Neural cell (in vitro differentiated cells): Measurements from ENCODE around the gene HADHB. TPM values are rescaled to one million over a fixed set of nuclear protein-coding genes. Genes with fewer than 3 reads are reported as not detected.

Source experiments
- H2AFZ ChIP-seq: fragments of 200-600, 300-800 bp; sonication (generic), shearing (Covaris generic); 2 replicates; pipeline ENCODE4 v1.6.0; 2014; ENCODE audit warnings: low read depth, mild to moderate bottlenecking, antibody characterized with exemption, low read length, moderate library complexity
- H3F3A ChIP-seq: fragments of 200-600 bp; shearing (Covaris generic); 2 replicates; pipeline ENCODE4 v1.6.1; 2016; ENCODE audit warnings: mild to moderate bottlenecking, moderate library complexity, mixed read lengths, antibody characterized with exemption, low read length; ENCODE audit not compliant: insufficient read depth, poor library complexity, severe bottlenecking
- H3K27ac ChIP-seq: fragments of 200-600, 300-800 bp; sonication (generic), shearing (Covaris generic); 2 replicates; pipeline ENCODE4 v1.5.1; 2014; ENCODE audit warnings: mild to moderate bottlenecking, low read length, moderate library complexity
- H3K27me3 ChIP-seq: fragments of 300-800, 200-600 bp; sonication (generic), shearing (Covaris generic); 2 replicates; pipeline ENCODE4 v1.6.0; 2014; ENCODE audit warnings: mild to moderate bottlenecking, low read depth, low read length, moderate library complexity; ENCODE audit not compliant: insufficient read depth
- H3K36me3 ChIP-seq: fragments of 300-800, 200-600 bp; sonication (generic), shearing (Covaris generic); 2 replicates; pipeline ENCODE4 v1.5.1; 2014; ENCODE audit warnings: mild to moderate bottlenecking, antibody characterized with exemption, low read length, moderate library complexity; ENCODE audit not compliant: insufficient read depth
- H3K4me2 ChIP-seq: fragments of 300-800, 200-600 bp; sonication (generic), shearing (Covaris generic); 2 replicates; pipeline ENCODE4 v1.6.0; 2014; ENCODE audit warnings: mild to moderate bottlenecking, low read length
- H3K4me3 ChIP-seq: fragments of 300-800, 200-600 bp; sonication (generic), shearing (Covaris generic); 2 replicates; pipeline ENCODE4 v1.5.1; 2014; ENCODE audit warnings: mild to moderate bottlenecking, low read length, moderate library complexity
- H3K79me2 ChIP-seq: fragments of 200-600 bp; shearing (Covaris generic); replicated peaks from 2 replicates; pipeline ENCODE4 v1.6.0; 2014; ENCODE audit warnings: mild to moderate bottlenecking, low read length, moderate library complexity; ENCODE audit not compliant: insufficient read depth
- H3K9ac ChIP-seq: fragments of 300-800, 200-600 bp; sonication (generic), shearing (Covaris generic); 2 replicates; pipeline ENCODE4 v1.6.1; 2016; ENCODE audit warnings: mild to moderate bottlenecking, low read length, mixed read lengths
- H3K9me2 ChIP-seq: fragments of 200-600 bp; shearing (Covaris generic); 2 replicates; pipeline ENCODE4 v1.6.1; 2016; ENCODE audit warnings: mild to moderate bottlenecking, low read length, mixed read lengths; ENCODE audit not compliant: insufficient read depth
- H3K9me3 ChIP-seq: fragments of 200-600, 300-800 bp; sonication (generic), shearing (Covaris generic); 2 replicates; pipeline ENCODE4 v1.6.1; 2016; ENCODE audit warnings: mild to moderate bottlenecking, mixed run types, low read length, moderate library complexity, mixed read lengths
- H4K20me1 ChIP-seq: fragments of 200-600 bp; shearing (Covaris generic); 2 replicates; pipeline ENCODE4 v1.6.1; 2016; ENCODE audit warnings: mild to moderate bottlenecking, mixed run types; ENCODE audit not compliant: insufficient read depth
- EP300 ChIP-seq: fragments of 450-650 bp; conservative IDR thresholded peaks from 2 replicates; pipeline ENCODE4 v1.6.1; 2014; ENCODE audit warnings: antibody characterized with exemption, mild to moderate bottlenecking, moderate library complexity; ENCODE audit not compliant: poor library complexity, severe bottlenecking
- EZH2 ChIP-seq: fragments of 200-600, 300-800 bp; shearing (Covaris generic), sonication (generic); IDR thresholded peaks from 2 replicates; pipeline ENCODE4 v1.6.1; 2014; ENCODE audit warnings: antibody characterized with exemption, low read length, borderline replicate concordance, mild to moderate bottlenecking; ENCODE audit not compliant: insufficient read depth, poor library complexity, severe bottlenecking
- MXI1 ChIP-seq: fragments of 450-650 bp; conservative IDR thresholded peaks from 2 replicates; pipeline ENCODE4 v1.6.1; 2014; ENCODE audit warnings: antibody characterized with exemption, mild to moderate bottlenecking; ENCODE audit not compliant: poor library complexity, severe bottlenecking
- POLR2AphosphoS5 ChIP-seq: IDR thresholded peaks from 2 replicates; pipeline ENCODE4 v1.6.1; 2012
- RAD21 ChIP-seq: fragments of 450-650 bp; conservative IDR thresholded peaks from 2 replicates; pipeline ENCODE4 v1.6.1; 2014; ENCODE audit warnings: antibody characterized with exemption, mild to moderate bottlenecking, moderate library complexity
- SMC3 ChIP-seq: fragments of 450-650 bp; conservative IDR thresholded peaks from 2 replicates; pipeline ENCODE4 v1.6.1; 2014; ENCODE audit warnings: antibody characterized with exemption, mild to moderate bottlenecking, moderate library complexity; ENCODE audit not compliant: poor library complexity
- TAF1 ChIP-seq: IDR thresholded peaks from 2 replicates; pipeline ENCODE4 v1.6.1; 2012; ENCODE audit warnings: low read depth
- polyA plus RNA-seq: library from polyadenylated mRNA; depleted of rRNA; stranded (reverse); fragments of >200 nt; gene quantifications from 2 replicates; pipeline ENCODE4 v1.2.3, GENCODE V29; 2014
- TF ChIP-seq, protein P1 (sequence below): IDR thresholded peaks from 2 replicates; pipeline ENCODE4 v1.6.1; 2012; ENCODE audit warnings: borderline replicate concordance
- TF ChIP-seq, protein P2 (sequence below): fragments of 450-650 bp; IDR thresholded peaks from 2 replicates; pipeline ENCODE4 v1.5.1; 2014; ENCODE audit warnings: antibody characterized with exemption, mild to moderate bottlenecking, moderate library complexity; ENCODE audit not compliant: poor library complexity, severe bottlenecking

Gene HADHB
- polyA plus RNA-seq, 1 donor from 2014 or later, result 30.5 TPM

DNA sequence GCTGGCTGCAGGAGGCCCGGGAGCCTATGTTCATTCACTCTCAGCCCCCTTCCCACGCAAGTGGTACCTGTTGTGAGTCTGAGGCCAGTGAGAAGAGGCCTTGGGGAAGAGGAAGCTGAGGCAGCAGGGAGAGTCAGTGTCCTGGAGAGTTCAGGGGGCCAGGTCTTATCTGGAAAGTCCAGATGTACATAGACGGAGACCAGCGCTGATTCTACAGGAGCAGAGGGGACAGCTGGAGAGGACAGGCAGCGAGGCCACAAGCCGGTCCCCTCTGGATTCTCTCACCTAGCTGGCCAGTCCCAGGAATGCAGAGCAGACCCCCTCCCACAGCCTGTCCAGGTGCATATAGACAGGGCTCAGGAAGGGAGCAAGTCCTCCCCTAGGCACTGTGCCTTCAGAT is 72.1 kb downstream of the HADHB start:
- Histone ChIP-seq H2AFZ (no peak overlapping the region), H3K79me2 (no peaks in the 10 kb centered on the region), H3K36me3 (no peaks in the 10 kb centered on the region), H4K20me1 (no peaks in the 10 kb centered on the region), H3K4me3 (no peak overlapping the region), H3K9me3 (no peaks in the 10 kb centered on the region), H3K27ac (no peak overlapping the region), H3K27me3 (no peaks in the 10 kb centered on the region), H3K4me2 (no peak overlapping the region), H3K9me2 (no peaks in the 10 kb centered on the region), H3F3A (no peaks in the 10 kb centered on the region), H3K9ac (no peak overlapping the region)
- TF ChIP-seq, protein P1, sequence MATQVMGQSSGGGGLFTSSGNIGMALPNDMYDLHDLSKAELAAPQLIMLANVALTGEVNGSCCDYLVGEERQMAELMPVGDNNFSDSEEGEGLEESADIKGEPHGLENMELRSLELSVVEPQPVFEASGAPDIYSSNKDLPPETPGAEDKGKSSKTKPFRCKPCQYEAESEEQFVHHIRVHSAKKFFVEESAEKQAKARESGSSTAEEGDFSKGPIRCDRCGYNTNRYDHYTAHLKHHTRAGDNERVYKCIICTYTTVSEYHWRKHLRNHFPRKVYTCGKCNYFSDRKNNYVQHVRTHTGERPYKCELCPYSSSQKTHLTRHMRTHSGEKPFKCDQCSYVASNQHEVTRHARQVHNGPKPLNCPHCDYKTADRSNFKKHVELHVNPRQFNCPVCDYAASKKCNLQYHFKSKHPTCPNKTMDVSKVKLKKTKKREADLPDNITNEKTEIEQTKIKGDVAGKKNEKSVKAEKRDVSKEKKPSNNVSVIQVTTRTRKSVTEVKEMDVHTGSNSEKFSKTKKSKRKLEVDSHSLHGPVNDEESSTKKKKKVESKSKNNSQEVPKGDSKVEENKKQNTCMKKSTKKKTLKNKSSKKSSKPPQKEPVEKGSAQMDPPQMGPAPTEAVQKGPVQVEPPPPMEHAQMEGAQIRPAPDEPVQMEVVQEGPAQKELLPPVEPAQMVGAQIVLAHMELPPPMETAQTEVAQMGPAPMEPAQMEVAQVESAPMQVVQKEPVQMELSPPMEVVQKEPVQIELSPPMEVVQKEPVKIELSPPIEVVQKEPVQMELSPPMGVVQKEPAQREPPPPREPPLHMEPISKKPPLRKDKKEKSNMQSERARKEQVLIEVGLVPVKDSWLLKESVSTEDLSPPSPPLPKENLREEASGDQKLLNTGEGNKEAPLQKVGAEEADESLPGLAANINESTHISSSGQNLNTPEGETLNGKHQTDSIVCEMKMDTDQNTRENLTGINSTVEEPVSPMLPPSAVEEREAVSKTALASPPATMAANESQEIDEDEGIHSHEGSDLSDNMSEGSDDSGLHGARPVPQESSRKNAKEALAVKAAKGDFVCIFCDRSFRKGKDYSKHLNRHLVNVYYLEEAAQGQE, result no peak
- TF ChIP-seq EZH2 (no peak), MXI1 (no peak), SMC3 (no peak), EP300 (no peak), POLR2AphosphoS5 (no peak), TAF1 (no peak), RAD21 (no peak)
- TF ChIP-seq, protein P2, sequence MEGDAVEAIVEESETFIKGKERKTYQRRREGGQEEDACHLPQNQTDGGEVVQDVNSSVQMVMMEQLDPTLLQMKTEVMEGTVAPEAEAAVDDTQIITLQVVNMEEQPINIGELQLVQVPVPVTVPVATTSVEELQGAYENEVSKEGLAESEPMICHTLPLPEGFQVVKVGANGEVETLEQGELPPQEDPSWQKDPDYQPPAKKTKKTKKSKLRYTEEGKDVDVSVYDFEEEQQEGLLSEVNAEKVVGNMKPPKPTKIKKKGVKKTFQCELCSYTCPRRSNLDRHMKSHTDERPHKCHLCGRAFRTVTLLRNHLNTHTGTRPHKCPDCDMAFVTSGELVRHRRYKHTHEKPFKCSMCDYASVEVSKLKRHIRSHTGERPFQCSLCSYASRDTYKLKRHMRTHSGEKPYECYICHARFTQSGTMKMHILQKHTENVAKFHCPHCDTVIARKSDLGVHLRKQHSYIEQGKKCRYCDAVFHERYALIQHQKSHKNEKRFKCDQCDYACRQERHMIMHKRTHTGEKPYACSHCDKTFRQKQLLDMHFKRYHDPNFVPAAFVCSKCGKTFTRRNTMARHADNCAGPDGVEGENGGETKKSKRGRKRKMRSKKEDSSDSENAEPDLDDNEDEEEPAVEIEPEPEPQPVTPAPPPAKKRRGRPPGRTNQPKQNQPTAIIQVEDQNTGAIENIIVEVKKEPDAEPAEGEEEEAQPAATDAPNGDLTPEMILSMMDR, result no peak

DNA sequence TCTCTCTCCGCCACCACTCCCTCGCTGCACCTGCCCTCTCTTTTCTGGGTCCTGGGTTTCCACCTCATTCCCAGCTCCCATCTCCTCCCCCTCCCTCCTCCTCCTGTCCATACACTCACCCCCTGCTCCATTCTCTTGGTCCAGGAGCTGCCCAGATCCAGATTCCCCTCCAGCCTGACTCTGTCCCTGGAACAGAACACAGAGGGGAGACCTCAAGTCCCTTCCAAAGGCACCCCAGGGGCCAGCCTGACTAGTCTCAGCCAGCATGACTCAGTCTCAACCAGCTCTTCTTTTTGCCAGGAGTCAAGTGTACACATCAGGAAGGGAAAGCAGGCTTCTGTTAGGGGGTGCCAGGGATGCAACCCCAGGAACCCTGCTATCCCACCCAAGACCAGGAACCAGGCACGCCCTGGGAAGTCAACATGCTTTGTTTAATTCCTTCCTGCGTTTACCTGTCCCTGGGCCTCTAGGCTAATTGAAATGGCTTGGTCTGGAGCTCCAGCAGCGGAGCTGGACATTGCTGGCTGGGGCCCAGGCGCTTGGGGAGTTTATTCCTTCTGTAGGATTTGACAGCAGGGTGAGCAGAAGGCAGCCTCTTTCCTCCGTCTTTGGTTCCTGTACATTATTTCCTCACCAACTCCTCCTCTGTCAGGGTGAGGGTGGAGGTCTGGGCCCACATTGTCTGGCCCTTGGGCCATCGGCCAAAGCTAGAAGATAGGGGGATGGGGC is 72.8 kb downstream of the HADHB start:
- Histone ChIP-seq H3K79me2 (no peaks in the 10 kb centered on the region), H3K9me2 (no peaks in the 10 kb centered on the region), H4K20me1 (no peaks in the 10 kb centered on the region), H3K4me3 (no peak overlapping the region), H3K27me3 (no peaks in the 10 kb centered on the region), H3K27ac (no peak overlapping the region), H3K4me2 (no peak overlapping the region), H3K36me3 (no peaks in the 10 kb centered on the region), H3K9ac (no peak overlapping the region), H2AFZ (no peak overlapping the region), H3K9me3 (no peaks in the 10 kb centered on the region), H3F3A (no peaks in the 10 kb centered on the region)
- TF ChIP-seq EZH2, result no peak
- TF ChIP-seq, protein P1, result no peak
- TF ChIP-seq EP300, result no peak
- no peak for TF ChIP-seq POLR2AphosphoS5
- no peak for TF ChIP-seq RAD21
- no peak for TF ChIP-seq TAF1
- TF ChIP-seq, protein P2, result no peak
- TF ChIP-seq SMC3, result no peak
- TF ChIP-seq MXI1, result no peak
